GM21737 (cell line): ENCODE results near the gene ATOH7.

Experiments
- ATAC-seq: cut with Tn5 transposase; IDR thresholded peaks from one replicate; pipeline ENCODE4 v1.9.1; 2021; ENCODE audit warnings: mild to moderate bottlenecking, moderate library complexity; ENCODE audit not compliant: unreplicated experiment

The ATOH7 gene

GRCh38 chr10:68184546-68184945 is 47.4 kb downstream of the ATOH7 start:
- no peak for ATAC-seq
